GM23338 (cell line): ENCODE measurements around the gene RAP1A. TPM values are rescaled to one million over a fixed set of nuclear protein-coding genes. Genes with fewer than 3 reads are reported as not detected.

Experiments
- ATAC-seq: fragments of 200-7000 bp; cut with Tn5 transposase; 3 replicates; pipeline ENCODE4 v1.9.1; 2020
- DNase-seq: peaks from one replicate; pipeline ENCODE4 v3.0.0-alpha.2; 2015; ENCODE audit warnings: low spot score
- H2AFZ ChIP-seq: fragments of 200-600 bp; sonication (generic); 2 replicates; pipeline ENCODE4 v1.8.0; 2016; ENCODE audit warnings: antibody characterized with exemption, mild to moderate bottlenecking, moderate library complexity
- H3F3A ChIP-seq: fragments of 200-600 bp; sonication (generic); replicated peaks from 2 replicates; pipeline ENCODE4 v1.8.0; 2017; ENCODE audit warnings: antibody characterized with exemption, mixed run types, low read depth
- H3K27ac ChIP-seq: fragments of 200-600 bp; sonication (generic); 2 replicates; pipeline ENCODE4 v1.6.1; 2016; ENCODE audit warnings: low read depth
- H3K27me3 ChIP-seq: fragments of 200-600 bp; sonication (generic); 2 replicates; pipeline ENCODE4 v1.8.0; 2016; ENCODE audit warnings: mild to moderate bottlenecking, mixed run types, moderate library complexity; ENCODE audit not compliant: insufficient read depth
- H3K36me3 ChIP-seq: fragments of 200-600 bp; sonication (generic); 2 replicates; pipeline ENCODE4 v1.8.0; 2016; ENCODE audit warnings: mild to moderate bottlenecking; ENCODE audit not compliant: insufficient read depth
- H3K4me1 ChIP-seq: fragments of 200-600 bp; sonication (generic); 2 replicates; pipeline ENCODE4 v1.8.0; 2016; ENCODE audit warnings: mild to moderate bottlenecking, moderate library complexity; ENCODE audit not compliant: insufficient read depth
- H3K4me2 ChIP-seq: fragments of 200-600 bp; sonication (generic); 2 replicates; pipeline ENCODE4 v1.7.1; 2017; ENCODE audit warnings: mixed run types
- H3K4me3 ChIP-seq: fragments of 200-600 bp; sonication (generic); 2 replicates; pipeline ENCODE4 v1.6.1; 2016; ENCODE audit warnings: mixed run types
- H3K79me2 ChIP-seq: fragments of 200-600 bp; sonication (generic); replicated peaks from 2 replicates; pipeline ENCODE4 v1.8.0; 2017; ENCODE audit warnings: mild to moderate bottlenecking; ENCODE audit not compliant: insufficient read depth
- H3K9me2 ChIP-seq: fragments of 200-600 bp; sonication (generic); 2 replicates; pipeline ENCODE4 v1.8.0; 2017; ENCODE audit not compliant: insufficient read depth
- H4K20me1 ChIP-seq: fragments of 200-600 bp; sonication (generic); replicated peaks from 2 replicates; pipeline ENCODE4 v1.8.0; 2017; ENCODE audit warnings: mild to moderate bottlenecking; ENCODE audit not compliant: insufficient read depth
- H3K27ac Mint-ChIP-seq: 2 replicates; pipeline ENCODE4 v1.8.0; 2020; ENCODE audit warnings: inconsistent platforms, mild to moderate bottlenecking, moderate library complexity, mixed read lengths
- H3K27me3 Mint-ChIP-seq: 3 replicates; pipeline ENCODE4 v1.8.0; 2022; ENCODE audit warnings: low read depth, mild to moderate bottlenecking, moderate library complexity, mixed read lengths, inconsistent platforms; ENCODE audit not compliant: insufficient read depth, poor library complexity
- H3K36me3 Mint-ChIP-seq: 3 replicates; pipeline ENCODE4 v1.8.0; 2021; ENCODE audit warnings: low read depth, mild to moderate bottlenecking, inconsistent platforms, moderate library complexity, mixed read lengths
- H3K4me1 Mint-ChIP-seq: 3 replicates; pipeline ENCODE4 v1.8.0; 2020; ENCODE audit warnings: mild to moderate bottlenecking, inconsistent platforms, mixed read lengths
- H3K4me3 Mint-ChIP-seq: 3 replicates; pipeline ENCODE4 v1.8.0; 2021; ENCODE audit warnings: moderate library complexity, mild to moderate bottlenecking, inconsistent platforms, mixed read lengths
- H3K9me3 Mint-ChIP-seq: 3 replicates; pipeline ENCODE4 v1.8.0; 2020; ENCODE audit warnings: moderate library complexity, mild to moderate bottlenecking, inconsistent platforms, mixed read lengths
- CREB1 ChIP-seq: fragments of 250-450 bp; sonication (Bioruptor Pico); IDR thresholded peaks from 2 replicates; pipeline ENCODE4 v1.5.0; 2020; ENCODE audit warnings: low read depth, mild to moderate bottlenecking, moderate library complexity
- CTCF ChIP-seq, 2 experiments: fragments of 200-600 bp in 1 of 2; sonication (generic) in 1 of 2; conservative IDR thresholded peaks; 2 replicates each; pipeline versions ENCODE4 v1.5.1 to v1.6.1; 2016 to 2017; ENCODE audit warnings: antibody characterized with exemption in 2 of 2, low read depth in 2 of 2, mild to moderate bottlenecking in 2 of 2, moderate library complexity in 1 of 2
- ETS1 ChIP-seq: IDR thresholded peaks from 2 replicates; pipeline ENCODE4 v1.6.1; 2016; ENCODE audit warnings: antibody characterized with exemption
- EZH2 ChIP-seq: fragments of 200-600 bp; sonication (generic); IDR thresholded peaks from one replicate; pipeline ENCODE4 v1.8.0; 2017; ENCODE audit warnings: antibody characterized with exemption, mild to moderate bottlenecking, low read depth; ENCODE audit not compliant: unreplicated experiment
- EZH2phosphoT487 ChIP-seq: fragments of 200-600 bp; sonication (generic); IDR thresholded peaks from one replicate; pipeline ENCODE4 v1.8.1; 2018; ENCODE audit warnings: antibody characterized with exemption; ENCODE audit not compliant: unreplicated experiment
- JUNB ChIP-seq: IDR thresholded peaks from one replicate; pipeline ENCODE4 v1.6.1; 2016; ENCODE audit warnings: antibody characterized with exemption; ENCODE audit not compliant: unreplicated experiment
- NANOG ChIP-seq: IDR thresholded peaks from 2 replicates; pipeline ENCODE4 v1.6.1; 2016; ENCODE audit warnings: antibody characterized with exemption, borderline replicate concordance
- POLR2AphosphoS5 ChIP-seq: IDR thresholded peaks from 2 replicates; pipeline ENCODE4 v1.6.1; 2016; ENCODE audit warnings: antibody characterized with exemption, low read depth
- REST ChIP-seq: IDR thresholded peaks from one replicate; pipeline ENCODE4 v1.6.1; 2018; ENCODE audit warnings: antibody characterized with exemption; ENCODE audit not compliant: unreplicated experiment
- STAT1 ChIP-seq: IDR thresholded peaks from one replicate; pipeline ENCODE4 v1.6.1; 2016; ENCODE audit warnings: antibody characterized with exemption; ENCODE audit not compliant: unreplicated experiment
- ZNF114 ChIP-seq: fragments of 250-450 bp; sonication (Bioruptor Pico); IDR thresholded peaks from 2 replicates; pipeline ENCODE4 v1.5.0; 2020; ENCODE audit warnings: mild to moderate bottlenecking, moderate library complexity
- ZNF331 ChIP-seq: fragments of 250-450 bp; sonication (Bioruptor Pico); IDR thresholded peaks from 2 replicates; pipeline ENCODE4 v1.5.0; 2020; ENCODE audit warnings: low read depth, mild to moderate bottlenecking, moderate library complexity
- ZNF462 ChIP-seq: fragments of 250-450 bp; sonication (Bioruptor Pico); IDR thresholded peaks from 2 replicates; pipeline ENCODE4 v1.5.0; 2020; ENCODE audit warnings: mild to moderate bottlenecking, moderate library complexity
- polyA plus RNA-seq: library from polyadenylated mRNA; unstranded; fragments of >200 nt; fragmentation: Nextera tagmentation; extraction: Ambion mirVana; gene quantifications from 2 replicates; pipeline ENCODE4 v1.2.1, GENCODE V29; 2016
- total RNA-seq: library from RNA; depleted of rRNA; stranded (reverse); fragments of >200 nt; shearing (Covaris generic); gene quantifications from 2 replicates; pipeline ENCODE4 v1.2.3, GENCODE V29; 2014

The RAP1A gene
- total and polyA plus RNA-seq, 2 experiments from 2014 or later = 16.2 to 23.0 TPM

- no peak for TF ChIP-seq EZH2
- TF ChIP-seq JUNB = no peak
- TF ChIP-seq ZNF331 = no peak
- TF ChIP-seq ETS1 = no peak
- TF ChIP-seq NANOG = no peak
- no peak for TF ChIP-seq STAT1
- TF ChIP-seq REST = no peak
- TF ChIP-seq POLR2AphosphoS5 = no peak
- TF ChIP-seq CREB1 (CRISPR knock-in tag) = no peak
- TF ChIP-seq EZH2phosphoT487 = no peak
- no peak for TF ChIP-seq CTCF (conservative IDR thresholded peaks at IDR 0.05; ENCODE audit: low read depth in 2 of 2)
- no peak for TF ChIP-seq ZNF114 (CRISPR knock-in tag)
- TF ChIP-seq ZNF462 (CRISPR knock-in tag) = no peak
- Mint-ChIP-seq H3K27me3 (peaks cover 1% of the 10 kb centered on the region), H3K27ac (no peak overlapping the region), H3K4me3 (no peak overlapping the region), H3K36me3 (peaks cover 6% of the 10 kb centered on the region; the same call in 2 of the 3 replicates), H3K4me1 (peaks cover 28% of the 10 kb centered on the region), H3K9me3 (no peaks in the 10 kb centered on the region)
- Histone ChIP-seq H3K9me2 (no peaks in the 10 kb centered on the region), H3K27ac (no peak overlapping the region), H4K20me1 (peaks cover 21% of the 10 kb centered on the region), H3F3A (peaks cover 6% of the 10 kb centered on the region; the same call in 1 of the 2 replicates), H3K4me2 (no peak overlapping the region), H3K36me3 (no peaks in the 10 kb centered on the region), H2AFZ (no peak overlapping the region), H3K4me1 (peaks cover 24% of the 10 kb centered on the region), H3K27me3 (no peaks in the 10 kb centered on the region), H3K4me3 (no peak overlapping the region), H3K79me2 (peaks cover 37% of the 10 kb centered on the region)
- ATAC-seq (no peak), DNase-seq (no peak)
Measured at GRCh38 chr1:111730706-111731105, 111.1 kb downstream of the RAP1A start.
